ENCODE measurements around the gene HINT1.
A peak's percentile ranks its signal among the peaks of the same experiment; 100 is the strongest.

Gene HINT1

GRCh38 chr5:131109540-131110255 is 55.4 kb downstream of the HINT1 start:
- peak; percentile 71 for DNase-seq (ENCODE audit: low spot score)

Data from GM03348 (cell line).